Measurements from ENCODE around the gene ATXN10.

Gene ATXN10

GRCh38 chr22:45696227-45696626, 24.6 kb downstream of the ATXN10 start:
- no peak for ATAC-seq (ENCODE audit: insufficient read depth, low read depth)
- no peak for DNase-seq
- H3K27me3 ChIP-seq (ENCODE audit: insufficient read depth, low read length, poor library complexity) = no peaks in the 10 kb centered on the region
- H3K9me3 ChIP-seq (ENCODE audit: insufficient read depth, low read length, severe bottlenecking) = no peaks in the 10 kb centered on the region
- H3K27ac ChIP-seq (ENCODE audit: low read length) = no peak overlapping the region
- no peaks in the 10 kb centered on the region for H3K4me1 ChIP-seq (ENCODE audit: insufficient read depth, low read length)
- no peak overlapping the region for H2AFZ ChIP-seq (ENCODE audit: low read depth, low read length)
- no peak for TF ChIP-seq EZH2 (IDR thresholded peaks at IDR 0.05; ENCODE audit: borderline replicate concordance, low read depth, low read length, severe bottlenecking)
- H3K4me2 ChIP-seq (ENCODE audit: insufficient read depth, low read length) = no peak overlapping the region
- peaks cover 38% of the 10 kb centered on the region for H3K79me2 ChIP-seq (ENCODE audit: insufficient read depth, low read length)
- no peak overlapping the region for H3K4me3 ChIP-seq (ENCODE audit: low read depth in 1 of 2, low read length in 2 of 2)
- H3K9ac ChIP-seq (ENCODE audit: low read depth, low read length) = no peak overlapping the region
- peaks cover 74% of the 10 kb centered on the region for H3K36me3 ChIP-seq (ENCODE audit: insufficient read depth, low read length)
- peaks cover 15% of the 10 kb centered on the region; the same call in 1 of the 2 replicates for H4K20me1 ChIP-seq (ENCODE audit: insufficient read depth, low read length)

- Histone ChIP-seq H3K27me3 (ENCODE audit: insufficient read depth, low read length, poor library complexity) (no peaks in the 10 kb centered on the region), H3K9ac (ENCODE audit: low read depth, low read length) (no peak overlapping the region), H3K4me2 (ENCODE audit: insufficient read depth, low read length) (no peak overlapping the region), H3K36me3 (ENCODE audit: insufficient read depth, low read length) (peaks cover 74% of the 10 kb centered on the region), H3K27ac (ENCODE audit: low read length) (no peak overlapping the region), H2AFZ (ENCODE audit: low read depth, low read length) (no peak overlapping the region), H3K4me3 (ENCODE audit: low read depth in 1 of 2, low read length in 2 of 2) (no peak overlapping the region), H3K9me3 (ENCODE audit: insufficient read depth, low read length, severe bottlenecking) (no peaks in the 10 kb centered on the region), H3K4me1 (ENCODE audit: insufficient read depth, low read length) (no peaks in the 10 kb centered on the region), H4K20me1 (ENCODE audit: insufficient read depth, low read length) (peaks cover 8% of the 10 kb centered on the region; the same call in 1 of the 2 replicates), H3K79me2 (ENCODE audit: insufficient read depth, low read length) (peaks cover 33% of the 10 kb centered on the region)
- DNase-seq (no peak), ATAC-seq (ENCODE audit: insufficient read depth, low read depth) (no peak)
- TF ChIP-seq CTCF (IDR thresholded peaks at IDR 0.05; ENCODE audit: borderline replicate concordance, extremely low read depth, low read length, poor library complexity, severe bottlenecking) = no peak
- no peak for TF ChIP-seq EZH2 (IDR thresholded peaks at IDR 0.05; ENCODE audit: borderline replicate concordance, low read depth, low read length, severe bottlenecking)
Observed at GRCh38 chr22:45698094-45698493, 26.5 kb downstream of the ATXN10 start.

- Histone ChIP-seq H3K4me2 (ENCODE audit: insufficient read depth, low read length) (no peak overlapping the region), H3K9ac (ENCODE audit: low read depth, low read length) (no peak overlapping the region), H3K4me3 (ENCODE audit: low read depth in 1 of 2, low read length in 2 of 2) (no peak overlapping the region), H4K20me1 (ENCODE audit: insufficient read depth, low read length) (peaks cover 3% of the 10 kb centered on the region; the same call in 1 of the 2 replicates), H3K36me3 (ENCODE audit: insufficient read depth, low read length) (peaks cover 86% of the 10 kb centered on the region), H3K27ac (ENCODE audit: low read length) (no peak overlapping the region), H3K79me2 (ENCODE audit: insufficient read depth, low read length) (peaks cover 34% of the 10 kb centered on the region), H2AFZ (ENCODE audit: low read depth, low read length) (no peak overlapping the region), H3K27me3 (ENCODE audit: insufficient read depth, low read length, poor library complexity) (no peaks in the 10 kb centered on the region), H3K9me3 (ENCODE audit: insufficient read depth, low read length, severe bottlenecking) (no peaks in the 10 kb centered on the region), H3K4me1 (ENCODE audit: insufficient read depth, low read length) (no peaks in the 10 kb centered on the region)
- TF ChIP-seq CTCF (IDR thresholded peaks at IDR 0.05; ENCODE audit: borderline replicate concordance, extremely low read depth, low read length, poor library complexity, severe bottlenecking) = no peak
- no peak for TF ChIP-seq EZH2 (IDR thresholded peaks at IDR 0.05; ENCODE audit: borderline replicate concordance, low read depth, low read length, severe bottlenecking)
- no peak for ATAC-seq (ENCODE audit: insufficient read depth, low read depth)
- no peak for DNase-seq
Observed at GRCh38 chr22:45702981-45703380, 31.3 kb downstream of the ATXN10 start.

- Histone ChIP-seq H3K9ac (ENCODE audit: low read depth, low read length) (no peak overlapping the region), H3K4me2 (ENCODE audit: insufficient read depth, low read length) (no peak overlapping the region), H3K27me3 (ENCODE audit: insufficient read depth, low read length, poor library complexity) (no peaks in the 10 kb centered on the region), H3K4me3 (ENCODE audit: low read depth in 1 of 2, low read length in 2 of 2) (no peak overlapping the region), H3K36me3 (ENCODE audit: insufficient read depth, low read length) (peaks cover 88% of the 10 kb centered on the region), H3K27ac (ENCODE audit: low read length) (no peak overlapping the region), H3K79me2 (ENCODE audit: insufficient read depth, low read length) (peaks cover 27% of the 10 kb centered on the region), H2AFZ (ENCODE audit: low read depth, low read length) (no peak overlapping the region), H3K4me1 (ENCODE audit: insufficient read depth, low read length) (no peaks in the 10 kb centered on the region), H3K9me3 (ENCODE audit: insufficient read depth, low read length, severe bottlenecking) (no peaks in the 10 kb centered on the region), H4K20me1 (ENCODE audit: insufficient read depth, low read length) (no peaks in the 10 kb centered on the region; the same call in 1 of the 2 replicates)
- ATAC-seq (ENCODE audit: insufficient read depth, low read depth) (no peak), DNase-seq (no peak)
- TF ChIP-seq EZH2 (IDR thresholded peaks at IDR 0.05; ENCODE audit: borderline replicate concordance, low read depth, low read length, severe bottlenecking) = no peak
- TF ChIP-seq CTCF (IDR thresholded peaks at IDR 0.05; ENCODE audit: borderline replicate concordance, extremely low read depth, low read length, poor library complexity, severe bottlenecking) = no peak
Observed at GRCh38 chr22:45703758-45704157, 32.1 kb downstream of the ATXN10 start.
